Mammary epithelial cell (primary cell): ENCODE results near the gene TBC1D23.

ENCODE experiments used
- CTCF ChIP-seq, 2 donors: IDR thresholded peaks in 1 of 2; conservative IDR thresholded peaks in 1 of 2; 2 replicates each; pipeline ENCODE4 v1.5.1; 2011 to 2012; ENCODE audit warnings: inconsistent platforms in 2 of 2, low read length in 2 of 2, mild to moderate bottlenecking in 2 of 2, control low read depth in 1 of 2, low read depth in 1 of 2; ENCODE audit not compliant: insufficient read depth in 1 of 2; ENCODE audit errors: extremely low read depth in 1 of 2
- EZH2 ChIP-seq: IDR thresholded peaks from 2 replicates; pipeline ENCODE4 v1.6.1; 2012; ENCODE audit warnings: low read length, inconsistent platforms, borderline replicate concordance

GRCh38 chr3:100348727-100349126 is 87.9 kb downstream of the TBC1D23 start:
- no peak for TF ChIP-seq CTCF (conservative IDR thresholded peaks at IDR 0.05 in 1 of 2, IDR thresholded peaks at IDR 0.05 in 1 of 2; ENCODE audit: extremely low read depth in 1 of 2, insufficient read depth in 1 of 2, low read depth in 1 of 2, low read length in 2 of 2)
- TF ChIP-seq EZH2 = no peak
